Measurements from ENCODE around the gene ZNF423. TPM values are rescaled to one million over a fixed set of nuclear protein-coding genes. Genes with fewer than 3 reads are reported as not detected.

The ZNF423 gene
- total RNA-seq, 1 donor from 2014 or later = 0.69 TPM

GRCh38 chr16:49645263-49645662 lies 210.6 kb downstream of the ZNF423 start:
- DNase-seq (ENCODE audit: low read depth) = no peak
- TF ChIP-seq, protein P1, sequence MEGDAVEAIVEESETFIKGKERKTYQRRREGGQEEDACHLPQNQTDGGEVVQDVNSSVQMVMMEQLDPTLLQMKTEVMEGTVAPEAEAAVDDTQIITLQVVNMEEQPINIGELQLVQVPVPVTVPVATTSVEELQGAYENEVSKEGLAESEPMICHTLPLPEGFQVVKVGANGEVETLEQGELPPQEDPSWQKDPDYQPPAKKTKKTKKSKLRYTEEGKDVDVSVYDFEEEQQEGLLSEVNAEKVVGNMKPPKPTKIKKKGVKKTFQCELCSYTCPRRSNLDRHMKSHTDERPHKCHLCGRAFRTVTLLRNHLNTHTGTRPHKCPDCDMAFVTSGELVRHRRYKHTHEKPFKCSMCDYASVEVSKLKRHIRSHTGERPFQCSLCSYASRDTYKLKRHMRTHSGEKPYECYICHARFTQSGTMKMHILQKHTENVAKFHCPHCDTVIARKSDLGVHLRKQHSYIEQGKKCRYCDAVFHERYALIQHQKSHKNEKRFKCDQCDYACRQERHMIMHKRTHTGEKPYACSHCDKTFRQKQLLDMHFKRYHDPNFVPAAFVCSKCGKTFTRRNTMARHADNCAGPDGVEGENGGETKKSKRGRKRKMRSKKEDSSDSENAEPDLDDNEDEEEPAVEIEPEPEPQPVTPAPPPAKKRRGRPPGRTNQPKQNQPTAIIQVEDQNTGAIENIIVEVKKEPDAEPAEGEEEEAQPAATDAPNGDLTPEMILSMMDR (conservative IDR thresholded peaks at IDR 0.05; ENCODE audit: low read depth, low read length) = no peak
- no peak overlapping the region for H3K4me3 ChIP-seq (ENCODE audit: low read depth, low read length)

DNA sequence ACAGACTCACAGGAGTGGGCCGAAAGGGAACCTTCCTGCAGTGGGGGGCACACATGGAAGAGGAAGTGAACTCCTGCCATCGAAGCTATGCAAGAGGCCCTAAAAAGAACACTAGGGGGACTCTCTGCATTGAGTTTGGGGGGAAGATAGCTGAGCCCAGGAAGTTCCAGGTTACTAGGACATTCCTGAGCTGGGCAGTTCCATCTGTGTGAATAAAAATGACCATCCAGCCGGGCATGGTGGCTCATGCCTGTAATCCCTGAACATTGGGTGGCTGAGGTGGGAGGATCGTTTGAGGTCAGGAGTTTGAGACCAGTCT lies 211.8 kb downstream of the ZNF423 start:
- DNase-seq (ENCODE audit: low read depth) = no peak
- H3K4me3 ChIP-seq (ENCODE audit: low read depth, low read length) = no peak overlapping the region
- TF ChIP-seq, protein P1 (conservative IDR thresholded peaks at IDR 0.05; ENCODE audit: low read depth, low read length) = no peak

DNA sequence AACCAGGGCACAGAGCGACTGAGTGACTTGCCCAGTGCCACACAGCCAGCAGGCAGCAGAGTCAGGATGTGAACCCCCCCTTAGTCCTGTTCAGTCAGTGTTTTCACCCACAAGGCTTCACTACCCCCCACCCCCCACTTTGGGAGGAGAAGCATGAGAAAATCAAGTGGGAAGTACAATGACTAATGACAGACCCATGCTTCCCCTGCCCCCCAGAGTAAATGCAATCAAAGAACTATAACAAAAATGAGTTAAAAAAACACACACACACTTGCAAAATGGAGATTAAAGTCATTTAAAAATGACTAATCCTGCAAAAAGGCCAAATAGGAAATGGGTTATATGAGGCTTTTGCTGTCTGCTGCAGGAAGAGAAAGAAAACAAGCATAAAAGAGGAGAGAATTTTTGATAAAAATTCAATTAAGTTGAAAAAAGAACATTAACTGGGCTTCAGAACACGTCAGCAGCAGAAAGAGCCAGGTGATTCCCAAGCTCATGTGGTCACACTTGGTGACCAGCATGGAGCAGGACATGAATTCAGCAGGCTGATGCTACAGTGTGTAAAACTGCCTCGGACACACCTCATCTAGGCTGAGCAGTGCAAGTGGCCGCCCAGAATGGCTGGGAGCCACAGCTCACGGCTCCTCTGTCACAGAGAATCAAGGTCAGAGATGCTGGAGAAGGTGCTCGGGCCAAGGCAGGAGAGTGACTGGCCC lies 212.3 kb downstream of the ZNF423 start:
- DNase-seq (ENCODE audit: low read depth) = no peak
- no peak overlapping the region for H3K4me3 ChIP-seq (ENCODE audit: low read depth, low read length)
- TF ChIP-seq, protein P1 (conservative IDR thresholded peaks at IDR 0.05; ENCODE audit: low read depth, low read length) = no peak

- TF ChIP-seq, protein P1 (conservative IDR thresholded peaks at IDR 0.05; ENCODE audit: low read depth, low read length) = no peak
- H3K4me3 ChIP-seq (ENCODE audit: low read depth, low read length) = no peak overlapping the region
- no peak for DNase-seq (ENCODE audit: low read depth)
These were observed 214.7 kb downstream of the ZNF423 start for GRCh38 chr16:49641250-49641649.

- H3K4me3 ChIP-seq (ENCODE audit: low read depth, low read length) = no peak overlapping the region
- TF ChIP-seq, protein P1 (conservative IDR thresholded peaks at IDR 0.05; ENCODE audit: low read depth, low read length) = no peak
- no peak for DNase-seq (ENCODE audit: low read depth)
These were observed 215.3 kb downstream of the ZNF423 start for GRCh38 chr16:49640581-49640980.

- H3K4me3 ChIP-seq (ENCODE audit: low read depth, low read length) = no peak overlapping the region
- DNase-seq (ENCODE audit: low read depth) = no peak
- TF ChIP-seq, protein P1 (conservative IDR thresholded peaks at IDR 0.05; ENCODE audit: low read depth, low read length) = no peak
These were observed 216.0 kb downstream of the ZNF423 start for GRCh38 chr16:49639739-49640431.
